Measurements from ENCODE around the gene DSN1. TPM values are rescaled to one million over a fixed set of nuclear protein-coding genes. Genes with fewer than 3 reads are reported as not detected.

Gene DSN1
- total and polyA plus RNA-seq, 2 donors (not counting 3 experiments of a cell fraction or from before 2014, with no cell fraction given): 11.0 to 25.0 TPM

Other genes with a start within 250 kb of the DSN1 start
- 90.4 and 116 TPM in 2 replicates for gene MYL9, start 232.2 kb downstream of the DSN1 start, total RNA-seq
- gene MYL9, start 232.2 kb downstream of the DSN1 start, polyA plus RNA-seq: 41.7 and 55.7 TPM in 2 replicates
- 21.0 and 27.9 TPM in 2 replicates for gene TGIF2, start 200.2 kb downstream of the DSN1 start, total RNA-seq
- gene TGIF2, start 200.2 kb downstream of the DSN1 start, polyA plus RNA-seq: 18.9 and 20.7 TPM in 2 replicates
- gene RAB5IF, start 168.0 kb downstream of the DSN1 start, total RNA-seq: 109 and 113 TPM in 2 replicates
- gene RAB5IF, start 168.0 kb downstream of the DSN1 start, polyA plus RNA-seq: 161 and 162 TPM in 2 replicates
- not detected in 2 replicates for gene SLA2, start 127.6 kb downstream of the DSN1 start, total RNA-seq
- 0.03 TPM in 1 of 2 replicates, not detected in the other for gene SLA2, start 127.6 kb downstream of the DSN1 start, polyA plus RNA-seq
- gene NDRG3, start 27.7 kb downstream of the DSN1 start, total RNA-seq: 27.7 and 28.4 TPM in 2 replicates
- 20.9 and 25.7 TPM in 2 replicates for gene NDRG3, start 27.7 kb downstream of the DSN1 start, polyA plus RNA-seq
- not detected in 2 replicates for gene TLDC2, start 102.4 kb upstream of the DSN1 start, total RNA-seq
- not detected in 2 replicates for gene TLDC2, start 102.4 kb upstream of the DSN1 start, polyA plus RNA-seq
- 27.5 and 28.3 TPM in 2 replicates for gene SAMHD1, start 177.9 kb upstream of the DSN1 start, total RNA-seq
- gene SAMHD1, start 177.9 kb upstream of the DSN1 start, polyA plus RNA-seq: 9.4 and 13.7 TPM in 2 replicates